Measurements from ENCODE around the gene C1QTNF7.

DNA sequence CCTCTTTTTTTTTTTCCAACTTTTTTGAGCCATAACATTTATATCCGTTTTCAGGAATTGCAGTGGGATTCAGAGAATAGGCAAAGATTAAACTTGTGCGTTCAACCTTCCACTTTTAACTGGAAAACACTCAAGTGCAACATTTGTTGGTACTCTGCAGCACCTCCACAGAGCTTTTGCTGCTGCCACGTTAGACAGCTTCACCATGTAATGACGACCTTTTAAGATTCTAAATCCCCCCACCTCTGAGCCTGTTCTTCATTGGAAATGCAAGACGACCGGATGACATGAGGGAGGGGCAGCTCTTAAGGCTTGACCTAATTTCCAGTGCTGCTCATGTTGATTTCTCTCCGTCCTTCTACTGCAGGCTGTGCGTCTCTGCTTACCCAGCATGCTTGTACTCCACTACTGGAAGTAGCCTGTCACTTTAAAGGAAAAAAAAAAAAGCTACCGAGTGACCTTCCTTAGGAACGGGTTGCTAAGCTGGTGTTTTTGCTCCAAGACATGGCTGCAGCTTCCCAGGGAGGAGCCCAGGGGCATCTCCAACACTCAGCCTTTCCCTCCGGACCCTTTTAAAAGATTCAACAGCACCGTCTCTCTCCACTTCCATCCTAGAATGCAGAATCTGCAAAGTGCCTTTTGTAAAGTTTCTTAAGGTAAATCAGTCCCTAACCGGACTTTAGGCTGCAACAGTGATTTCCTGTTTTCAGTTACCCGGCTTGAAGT, 41.7 kb downstream of the C1QTNF7 start, which contains the start of gene CC2D2A:
- TF ChIP-seq, protein P1, sequence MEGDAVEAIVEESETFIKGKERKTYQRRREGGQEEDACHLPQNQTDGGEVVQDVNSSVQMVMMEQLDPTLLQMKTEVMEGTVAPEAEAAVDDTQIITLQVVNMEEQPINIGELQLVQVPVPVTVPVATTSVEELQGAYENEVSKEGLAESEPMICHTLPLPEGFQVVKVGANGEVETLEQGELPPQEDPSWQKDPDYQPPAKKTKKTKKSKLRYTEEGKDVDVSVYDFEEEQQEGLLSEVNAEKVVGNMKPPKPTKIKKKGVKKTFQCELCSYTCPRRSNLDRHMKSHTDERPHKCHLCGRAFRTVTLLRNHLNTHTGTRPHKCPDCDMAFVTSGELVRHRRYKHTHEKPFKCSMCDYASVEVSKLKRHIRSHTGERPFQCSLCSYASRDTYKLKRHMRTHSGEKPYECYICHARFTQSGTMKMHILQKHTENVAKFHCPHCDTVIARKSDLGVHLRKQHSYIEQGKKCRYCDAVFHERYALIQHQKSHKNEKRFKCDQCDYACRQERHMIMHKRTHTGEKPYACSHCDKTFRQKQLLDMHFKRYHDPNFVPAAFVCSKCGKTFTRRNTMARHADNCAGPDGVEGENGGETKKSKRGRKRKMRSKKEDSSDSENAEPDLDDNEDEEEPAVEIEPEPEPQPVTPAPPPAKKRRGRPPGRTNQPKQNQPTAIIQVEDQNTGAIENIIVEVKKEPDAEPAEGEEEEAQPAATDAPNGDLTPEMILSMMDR (conservative IDR thresholded peaks at IDR 0.05; ENCODE audit: low read length), result no peak
- TF ChIP-seq EZH2phosphoT487 (IDR thresholded peaks at IDR 0.05; ENCODE audit: borderline replicate concordance), result no peak

All from Loucy (cell line).